ENCODE results near the gene METTL21C.

METTL21C gene

DNA sequence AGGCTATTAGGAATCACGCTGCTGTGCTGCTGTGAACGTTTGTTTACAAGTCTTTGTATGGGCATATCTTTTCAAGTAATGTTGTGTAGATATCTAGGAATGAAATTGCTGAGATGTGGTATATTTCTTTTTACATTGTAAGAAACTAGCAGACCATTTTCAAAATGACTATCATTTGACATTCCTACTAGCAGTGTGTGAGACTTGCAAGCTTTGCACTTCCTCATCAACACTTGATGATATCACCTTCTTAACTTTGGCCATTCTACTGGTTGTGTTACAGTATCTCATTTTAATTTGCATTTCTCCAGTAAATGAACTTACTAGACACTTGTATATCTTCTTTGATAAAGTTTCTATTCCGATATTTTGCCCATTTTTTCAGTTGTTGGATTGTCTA, 12.1 kb downstream of the METTL21C start:
- TF ChIP-seq GABPA (IDR thresholded peaks at IDR 0.05; ENCODE audit: low read depth) = no peak
- TF ChIP-seq POLR2AphosphoS5 (IDR thresholded peaks at IDR 0.05; ENCODE audit: low read depth) = no peak
- TF ChIP-seq SPI1 (IDR thresholded peaks at IDR 0.05; ENCODE audit: borderline replicate concordance, low read depth) = no peak
- TF ChIP-seq, protein P1, sequence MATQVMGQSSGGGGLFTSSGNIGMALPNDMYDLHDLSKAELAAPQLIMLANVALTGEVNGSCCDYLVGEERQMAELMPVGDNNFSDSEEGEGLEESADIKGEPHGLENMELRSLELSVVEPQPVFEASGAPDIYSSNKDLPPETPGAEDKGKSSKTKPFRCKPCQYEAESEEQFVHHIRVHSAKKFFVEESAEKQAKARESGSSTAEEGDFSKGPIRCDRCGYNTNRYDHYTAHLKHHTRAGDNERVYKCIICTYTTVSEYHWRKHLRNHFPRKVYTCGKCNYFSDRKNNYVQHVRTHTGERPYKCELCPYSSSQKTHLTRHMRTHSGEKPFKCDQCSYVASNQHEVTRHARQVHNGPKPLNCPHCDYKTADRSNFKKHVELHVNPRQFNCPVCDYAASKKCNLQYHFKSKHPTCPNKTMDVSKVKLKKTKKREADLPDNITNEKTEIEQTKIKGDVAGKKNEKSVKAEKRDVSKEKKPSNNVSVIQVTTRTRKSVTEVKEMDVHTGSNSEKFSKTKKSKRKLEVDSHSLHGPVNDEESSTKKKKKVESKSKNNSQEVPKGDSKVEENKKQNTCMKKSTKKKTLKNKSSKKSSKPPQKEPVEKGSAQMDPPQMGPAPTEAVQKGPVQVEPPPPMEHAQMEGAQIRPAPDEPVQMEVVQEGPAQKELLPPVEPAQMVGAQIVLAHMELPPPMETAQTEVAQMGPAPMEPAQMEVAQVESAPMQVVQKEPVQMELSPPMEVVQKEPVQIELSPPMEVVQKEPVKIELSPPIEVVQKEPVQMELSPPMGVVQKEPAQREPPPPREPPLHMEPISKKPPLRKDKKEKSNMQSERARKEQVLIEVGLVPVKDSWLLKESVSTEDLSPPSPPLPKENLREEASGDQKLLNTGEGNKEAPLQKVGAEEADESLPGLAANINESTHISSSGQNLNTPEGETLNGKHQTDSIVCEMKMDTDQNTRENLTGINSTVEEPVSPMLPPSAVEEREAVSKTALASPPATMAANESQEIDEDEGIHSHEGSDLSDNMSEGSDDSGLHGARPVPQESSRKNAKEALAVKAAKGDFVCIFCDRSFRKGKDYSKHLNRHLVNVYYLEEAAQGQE (IDR thresholded peaks at IDR 0.05; ENCODE audit: insufficient replicate concordance, low read depth) = no peak
- Histone ChIP-seq H3K4me3 (replicated peaks; ENCODE audit: insufficient read depth, low read length) (no peak overlapping the region), H3K27ac (replicated peaks) (no peak overlapping the region), H3K27me3 (ENCODE audit: insufficient read depth, poor library complexity, severe bottlenecking) (no peaks in the 10 kb centered on the region)
- no peak for DNase-seq (ENCODE audit: low read depth in 1 of 2, low spot score in 1 of 2)

DNA sequence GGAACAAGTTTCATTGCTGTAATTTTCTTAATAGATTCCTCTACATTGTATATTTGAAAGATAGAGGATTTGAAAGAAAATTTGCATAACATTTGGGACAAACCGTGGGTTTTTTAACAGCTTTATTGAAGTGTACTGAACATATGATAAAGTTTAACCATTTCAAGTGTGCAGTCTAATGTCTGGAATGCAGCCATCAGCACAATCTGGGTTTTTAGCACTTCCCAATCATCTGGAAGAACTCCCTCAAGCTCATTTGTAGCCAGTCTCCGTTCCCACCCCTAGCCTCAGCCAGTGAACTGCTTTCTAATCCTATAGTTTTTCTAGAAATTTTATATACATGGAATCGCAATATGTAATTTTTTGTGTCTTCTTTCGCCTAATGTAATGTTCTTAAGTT, 12.6 kb downstream of the METTL21C start:
- no peaks in the 10 kb centered on the region for H3K27me3 ChIP-seq (ENCODE audit: insufficient read depth, poor library complexity, severe bottlenecking)
- H3K27ac ChIP-seq (replicated peaks) = no peak overlapping the region
- DNase-seq (ENCODE audit: low read depth in 1 of 2, low spot score in 1 of 2) = no peak
- TF ChIP-seq GABPA (IDR thresholded peaks at IDR 0.05; ENCODE audit: low read depth) = no peak
- TF ChIP-seq, protein P2, sequence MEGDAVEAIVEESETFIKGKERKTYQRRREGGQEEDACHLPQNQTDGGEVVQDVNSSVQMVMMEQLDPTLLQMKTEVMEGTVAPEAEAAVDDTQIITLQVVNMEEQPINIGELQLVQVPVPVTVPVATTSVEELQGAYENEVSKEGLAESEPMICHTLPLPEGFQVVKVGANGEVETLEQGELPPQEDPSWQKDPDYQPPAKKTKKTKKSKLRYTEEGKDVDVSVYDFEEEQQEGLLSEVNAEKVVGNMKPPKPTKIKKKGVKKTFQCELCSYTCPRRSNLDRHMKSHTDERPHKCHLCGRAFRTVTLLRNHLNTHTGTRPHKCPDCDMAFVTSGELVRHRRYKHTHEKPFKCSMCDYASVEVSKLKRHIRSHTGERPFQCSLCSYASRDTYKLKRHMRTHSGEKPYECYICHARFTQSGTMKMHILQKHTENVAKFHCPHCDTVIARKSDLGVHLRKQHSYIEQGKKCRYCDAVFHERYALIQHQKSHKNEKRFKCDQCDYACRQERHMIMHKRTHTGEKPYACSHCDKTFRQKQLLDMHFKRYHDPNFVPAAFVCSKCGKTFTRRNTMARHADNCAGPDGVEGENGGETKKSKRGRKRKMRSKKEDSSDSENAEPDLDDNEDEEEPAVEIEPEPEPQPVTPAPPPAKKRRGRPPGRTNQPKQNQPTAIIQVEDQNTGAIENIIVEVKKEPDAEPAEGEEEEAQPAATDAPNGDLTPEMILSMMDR (IDR thresholded peaks at IDR 0.05; ENCODE audit: insufficient read depth, low read length) = no peak
- TF ChIP-seq, protein P1 (IDR thresholded peaks at IDR 0.05; ENCODE audit: insufficient replicate concordance, low read depth) = no peak
- H3K4me3 ChIP-seq (replicated peaks; ENCODE audit: insufficient read depth, low read length) = no peak overlapping the region

DNA sequence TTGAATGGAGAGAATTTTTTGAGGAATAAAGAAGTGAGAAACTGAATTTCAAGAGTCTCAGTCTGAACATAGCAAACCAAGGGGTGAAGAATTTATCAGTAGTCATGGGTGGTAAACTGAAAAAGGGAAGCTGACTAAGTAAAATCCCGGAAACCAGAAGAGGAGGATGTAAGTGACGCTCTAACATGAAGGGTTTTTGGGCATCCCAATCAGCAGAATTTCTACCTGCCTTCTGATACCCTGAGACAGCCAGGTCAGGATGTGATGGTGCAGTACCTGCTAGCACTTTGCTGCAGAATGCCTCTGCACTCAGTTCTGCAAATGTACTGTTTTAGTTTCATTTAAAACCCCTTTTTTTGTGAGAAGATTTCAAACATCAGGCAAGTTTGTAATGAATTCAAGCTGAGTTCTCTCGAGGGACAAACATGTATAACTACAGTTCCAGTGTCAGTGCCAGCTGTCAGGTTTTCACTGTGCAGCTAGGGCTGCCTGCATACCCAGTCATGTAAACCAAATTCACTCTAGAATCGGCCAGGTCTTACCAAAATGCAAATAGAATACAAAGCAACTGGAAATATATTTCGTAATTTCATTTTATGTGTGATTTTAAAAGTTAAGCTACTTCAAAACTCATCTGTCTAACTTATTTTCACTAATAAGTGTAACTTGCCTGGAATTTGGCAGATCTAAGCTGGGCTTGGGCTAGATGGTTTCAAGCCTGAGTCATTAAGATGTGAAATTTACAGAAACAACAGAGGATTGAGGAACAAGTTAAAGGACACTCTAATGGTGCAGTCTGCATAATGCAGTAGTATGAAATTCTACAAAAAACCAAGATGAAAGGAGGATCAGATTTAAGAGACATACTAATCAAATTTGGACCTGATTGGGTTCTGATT, 13.8 kb downstream of the METTL21C start:
- TF ChIP-seq, protein P1 (IDR thresholded peaks at IDR 0.05; ENCODE audit: insufficient replicate concordance, low read depth) = no peak
- TF ChIP-seq POLR2AphosphoS5 (IDR thresholded peaks at IDR 0.05; ENCODE audit: low read depth) (no peak; the same call in none of the 2 replicates), SPI1 (IDR thresholded peaks at IDR 0.05; ENCODE audit: borderline replicate concordance, low read depth) (no peak; the same call in 1 of the 2 replicates), GABPA (IDR thresholded peaks at IDR 0.05; ENCODE audit: low read depth) (no peak)
- TF ChIP-seq, protein P2 (IDR thresholded peaks at IDR 0.05; ENCODE audit: insufficient read depth, low read length) = no peak
- no peak overlapping the region for H3K4me3 ChIP-seq (replicated peaks; ENCODE audit: insufficient read depth, low read length)
- no peaks in the 10 kb centered on the region for H3K27me3 ChIP-seq (ENCODE audit: insufficient read depth, poor library complexity, severe bottlenecking)
- peak in 1 of 2 experiments; percentile 47 for DNase-seq (ENCODE audit: low read depth in 1 of 2, low spot score in 1 of 2)
- H3K27ac ChIP-seq (replicated peaks) = peak overlapping the region; percentile 18
